Measurements from ENCODE around the gene SPATS2. TPM values are rescaled to one million over a fixed set of nuclear protein-coding genes. Genes with fewer than 3 reads are reported as not detected.
"Not testable (repeated sequence)": the region's sequence is repeated elsewhere in the genome, so short reads cannot be mapped to it uniquely, and the experiment has no call there.

Gene SPATS2
- total and polyA plus RNA-seq, 11 donors = 3.0 to 9.1 (median 5.7) TPM

GRCh38 chr12:49331380-49332222 lies 35.7 kb upstream of the SPATS2 start:
- intact Hi-C loops (cut with DNase I) = no loop called here
- H3K27me3 ChIP-seq = peaks cover 25 to 46% (median 41%) of the 10 kb centered on the region in 9 donors
- no peak overlapping the region for H3K4me3 ChIP-seq
- H3K4me1 ChIP-seq = peaks cover 0 to 22% (median 3%) of the 10 kb centered on the region in 12 donors
- TF ChIP-seq POLR2A (IDR thresholded peaks at IDR 0.05) (no peak), CTCF (IDR thresholded peaks at IDR 0.05) (peak; percentile 58 to 82 (median 76))
- ATAC-seq (peak; percentile 74 to 90 (median 87)), DNase-seq (peak in 4 of 5 donors; percentile 59 to 76 (median 70))
- WGBS, 4 donors = 34 to 48% (median 42%) methylated on average over 10 to 11 of the region's 11 CpGs
- H3K27ac ChIP-seq = no peak overlapping the region
- H3K9me3 ChIP-seq = no peaks in the 10 kb centered on the region
- H3K36me3 ChIP-seq = no peaks in the 10 kb centered on the region

GRCh38 chr12:49332441-49332861 lies 34.8 kb upstream of the SPATS2 start:
- H3K9me3 ChIP-seq = no peaks in the 10 kb centered on the region
- H3K27ac ChIP-seq = no peak overlapping the region
- no peak for ATAC-seq
- no peak for DNase-seq
- H3K4me3 ChIP-seq = no peak overlapping the region
- H3K4me1 ChIP-seq = peaks cover 0 to 30% (median 7%) of the 10 kb centered on the region in 12 donors
- no peak for TF ChIP-seq POLR2A (IDR thresholded peaks at IDR 0.05)
- TF ChIP-seq CTCF (IDR thresholded peaks at IDR 0.05) = no peak
- no peaks in the 10 kb centered on the region for H3K36me3 ChIP-seq
- WGBS, 4 donors = 78 to 82% (median 79%) methylated on average over 17 of the region's 17 CpGs
- intact Hi-C loops (cut with DNase I) = no loop called here
- H3K27me3 ChIP-seq = peaks cover 29 to 55% (median 46%) of the 10 kb centered on the region in 9 donors

- no peaks in the 10 kb centered on the region for H3K36me3 ChIP-seq
- TF ChIP-seq CTCF (IDR thresholded peaks at IDR 0.05) (no peak), POLR2A (IDR thresholded peaks at IDR 0.05) (no peak)
- H3K27me3 ChIP-seq = peaks cover 29 to 58% (median 48%) of the 10 kb centered on the region in 9 donors
- 27 to 48% (median 31%) methylated on average over 32 to 40 of the region's 40 CpGs for WGBS, 4 donors
- H3K27ac ChIP-seq = no peak overlapping the region
- intact Hi-C loops (cut with DNase I) = no loop called here
- no peak for DNase-seq
- peak overlapping the region in 3 of 12 donors; percentile 11 to 23 (median 16) for H3K4me3 ChIP-seq
- ATAC-seq = no peak
- peaks cover 0 to 31% (median 7%) of the 10 kb centered on the region in 12 donors for H3K4me1 ChIP-seq
- H3K9me3 ChIP-seq = no peaks in the 10 kb centered on the region
Observed at GRCh38 chr12:49332891-49333371, 34.3 kb upstream of the SPATS2 start.

- DNase-seq; H3K36me3 ChIP-seq; ATAC-seq; H3K27ac ChIP-seq; H3K9me3 ChIP-seq; intact Hi-C loops (cut with DNase I); H3K4me3 ChIP-seq: not testable (repeated sequence)
- H3K4me1 ChIP-seq = peaks cover 0 to 31% (median 7%) of the 10 kb centered on the region in 12 donors
- 34 to 55% (median 47%) methylated on average over 21 of the region's 21 CpGs for WGBS, 4 donors
- peaks cover 29 to 65% (median 51%) of the 10 kb centered on the region in 9 donors for H3K27me3 ChIP-seq
Observed at GRCh38 chr12:49333778-49334177, 33.5 kb upstream of the SPATS2 start.

Measured in heart left ventricle (tissue), 16 donors.